Mucosa of rectum (tissue), 2 donors: Measurements from ENCODE around the gene STX3.

Experiments
- H3K27ac ChIP-seq, 2 donors: one replicate each; pipeline ENCODE4 v1.7.0; 2013; ENCODE audit warnings: inconsistent platforms in 2 of 2, low read depth in 2 of 2, low read length in 2 of 2
- H3K27me3 ChIP-seq, 2 donors: one replicate each; pipeline ENCODE4 v1.7.0; 2013; ENCODE audit warnings: low read length in 2 of 2; ENCODE audit not compliant: control insufficient read depth in 2 of 2, insufficient read depth in 2 of 2
- H3K36me3 ChIP-seq, 2 donors: one replicate each; pipeline ENCODE4 v1.7.0; 2013; ENCODE audit warnings: low read length in 2 of 2; ENCODE audit not compliant: control insufficient read depth in 2 of 2, insufficient read depth in 2 of 2
- H3K4me1 ChIP-seq, 2 donors: one replicate each; pipeline ENCODE4 v1.7.0; 2013; ENCODE audit warnings: low read length in 2 of 2, mild to moderate bottlenecking in 1 of 2; ENCODE audit not compliant: control insufficient read depth in 2 of 2, insufficient read depth in 2 of 2
- H3K4me3 ChIP-seq, 2 donors: one replicate each; pipeline ENCODE4 v1.7.0; 2013; ENCODE audit warnings: low read length in 2 of 2
- H3K9ac ChIP-seq, 2 donors: one replicate each; pipeline ENCODE4 v1.7.0; 2013; ENCODE audit warnings: low read length in 2 of 2, low read depth in 1 of 2, mild to moderate bottlenecking in 1 of 2
- H3K9me3 ChIP-seq, 2 donors: one replicate each; pipeline ENCODE4 v1.7.0; 2013; ENCODE audit warnings: low read length in 2 of 2; ENCODE audit not compliant: control insufficient read depth in 2 of 2
- donor health status: healthy.
- donor health status: Normal muscosa, but diverticular disease.

The STX3 gene

GRCh38 chr11:59754859-59755700 is at the start of gene STX3:
Gene STX3, plus strand, starts transcription at chr11:59755376. Its CDS starts 230 bp downstream, at chr11:59755606.
- peak within 1 kb of the TSS; percentile 91 to 95 for H3K27ac ChIP-seq
- peaks cover 14 to 27% of the 10 kb centered on the region in 2 donors for H3K4me1 ChIP-seq
- H3K9ac ChIP-seq = peak within 1 kb of the TSS; percentile 88 to 91
- no peaks in the 10 kb centered on the region for H3K27me3 ChIP-seq
- H3K36me3 ChIP-seq = no peaks in the 10 kb centered on the region
- H3K9me3 ChIP-seq = no peaks in the 10 kb centered on the region
- peak within 1 kb of the TSS; percentile 76 to 89 for H3K4me3 ChIP-seq

GRCh38 chr11:59706518-59707285 is 48.5 kb upstream of the STX3 start:
- Histone ChIP-seq H3K27me3 (no peaks in the 10 kb centered on the region), H3K9ac (no peak overlapping the region), H3K36me3 (no peaks in the 10 kb centered on the region), H3K4me3 (no peak overlapping the region), H3K9me3 (no peaks in the 10 kb centered on the region), H3K4me1 (peaks cover 0 to 4% of the 10 kb centered on the region in 2 donors), H3K27ac (no peak overlapping the region)

GRCh38 chr11:59707371-59707770 is 47.8 kb upstream of the STX3 start:
- Histone ChIP-seq H3K9me3 (no peaks in the 10 kb centered on the region), H3K4me3 (no peak overlapping the region), H3K27ac (no peak overlapping the region), H3K36me3 (no peaks in the 10 kb centered on the region), H3K4me1 (peaks cover 0 to 4% of the 10 kb centered on the region in 2 donors), H3K27me3 (no peaks in the 10 kb centered on the region), H3K9ac (no peak overlapping the region)

DNA sequence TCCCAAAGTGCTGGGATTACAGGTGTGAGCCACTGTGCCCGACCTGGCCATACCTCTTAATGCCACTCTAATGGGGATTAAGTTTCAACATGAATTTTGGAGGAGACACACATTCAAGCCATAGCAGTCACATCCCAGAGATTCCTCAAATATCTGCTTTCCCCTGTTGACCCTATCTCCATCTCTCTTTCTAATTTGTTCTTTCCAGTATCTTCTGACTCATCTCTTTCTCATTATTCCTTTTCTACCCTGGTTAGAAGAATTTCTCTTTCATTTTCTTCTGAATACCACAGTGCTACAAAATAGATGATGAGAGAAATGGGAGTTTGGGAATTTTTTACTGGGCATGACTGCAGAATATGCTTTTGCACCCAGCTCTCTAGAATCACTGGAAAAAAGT is 46.6 kb upstream of the STX3 start:
- H3K36me3 ChIP-seq = no peaks in the 10 kb centered on the region
- no peaks in the 10 kb centered on the region for H3K9me3 ChIP-seq
- no peaks in the 10 kb centered on the region for H3K27me3 ChIP-seq
- H3K4me1 ChIP-seq = peaks cover 0 to 4% of the 10 kb centered on the region in 2 donors
- H3K27ac ChIP-seq = no peak overlapping the region
- H3K9ac ChIP-seq = no peak overlapping the region
- H3K4me3 ChIP-seq = no peak overlapping the region

DNA sequence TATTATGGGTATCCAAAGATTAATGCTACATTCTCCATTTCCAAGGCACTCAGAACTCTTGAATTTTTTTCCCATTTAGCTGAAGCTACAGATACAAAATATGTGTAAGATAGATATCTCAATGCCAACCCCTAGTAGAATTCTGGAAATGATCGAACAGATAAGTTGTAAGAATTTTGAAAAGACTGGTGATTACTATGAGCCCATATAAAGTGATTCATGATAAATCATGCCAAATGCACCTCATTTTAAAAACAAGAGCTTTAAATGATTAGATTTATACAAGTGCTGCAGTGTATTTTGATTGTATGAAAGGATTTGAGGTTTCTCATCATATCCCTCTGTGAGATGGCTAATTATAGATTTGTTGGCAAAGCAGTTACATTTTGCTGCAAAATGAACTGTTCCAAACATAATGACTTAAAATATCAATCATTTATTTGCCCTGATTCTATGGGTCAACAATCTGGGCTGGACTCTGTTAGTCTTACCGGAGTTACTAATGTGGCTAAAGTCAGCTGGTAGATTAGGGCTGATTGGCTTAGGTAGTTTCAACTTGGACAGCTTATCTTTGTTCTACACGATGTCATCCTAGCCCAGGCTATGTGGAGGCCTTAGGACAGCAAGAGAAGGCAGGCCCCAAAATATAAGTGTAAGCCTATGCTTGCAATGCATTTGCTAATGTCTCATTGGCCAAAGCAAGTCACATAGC is 44.9 kb upstream of the STX3 start:
- H3K9me3 ChIP-seq = no peaks in the 10 kb centered on the region
- H3K36me3 ChIP-seq = no peaks in the 10 kb centered on the region
- H3K27ac ChIP-seq = no peak overlapping the region
- no peak overlapping the region for H3K4me3 ChIP-seq
- no peaks in the 10 kb centered on the region for H3K27me3 ChIP-seq
- peaks cover 0 to 4% of the 10 kb centered on the region in 2 donors for H3K4me1 ChIP-seq
- no peak overlapping the region for H3K9ac ChIP-seq

DNA sequence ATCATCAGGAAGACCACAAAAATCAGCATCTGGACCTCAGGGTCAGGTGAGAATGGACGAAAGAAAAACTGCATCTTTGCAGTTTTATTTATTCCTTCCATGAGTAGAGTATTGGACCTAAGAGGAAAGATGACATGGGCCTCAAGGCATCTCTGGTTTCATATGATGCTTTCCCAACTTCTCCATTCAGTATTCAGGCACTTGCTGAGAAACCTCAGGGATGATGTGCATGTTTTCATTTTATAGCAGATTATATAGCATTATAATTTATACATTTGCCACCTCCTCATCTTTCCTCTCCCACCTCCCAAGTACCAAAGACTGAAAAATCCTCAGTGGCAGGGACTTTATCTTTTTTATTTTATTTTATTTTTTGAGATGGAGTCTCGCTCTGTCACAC is 41.4 kb upstream of the STX3 start, which contains the start of gene OR10V1:
Gene OR10V1, minus strand, starts transcription at position 101 of the 400 bp plus-strand sequence. Its CDS starts 0 bp downstream, at position 101.
- no peaks in the 10 kb centered on the region for H3K9me3 ChIP-seq
- H3K4me3 ChIP-seq = no peak within 1 kb of the TSS
- no peaks in the 10 kb centered on the region for H3K36me3 ChIP-seq
- no peaks in the 10 kb centered on the region for H3K4me1 ChIP-seq
- no peak within 1 kb of the TSS for H3K9ac ChIP-seq
- no peak within 1 kb of the TSS for H3K27ac ChIP-seq
- H3K27me3 ChIP-seq = no peaks in the 10 kb centered on the region

DNA sequence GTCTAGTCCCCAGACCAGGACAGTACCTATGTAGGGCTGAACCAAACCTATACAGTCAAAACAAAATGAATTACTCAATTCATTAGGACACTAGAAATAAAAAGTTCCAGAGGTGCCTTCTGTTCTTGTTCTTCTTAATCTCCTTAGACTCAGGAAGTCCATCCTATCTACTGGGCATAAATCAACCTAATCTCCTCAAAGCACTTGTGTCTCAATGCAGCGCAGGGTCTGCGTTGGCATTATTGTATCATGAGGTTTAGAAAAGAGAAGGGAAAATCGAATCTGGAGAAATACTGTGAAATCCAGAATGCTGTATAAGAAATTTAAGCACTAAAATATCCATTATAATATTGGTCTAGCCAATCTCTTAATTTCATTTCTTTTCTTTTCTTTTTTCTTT is 39.1 kb upstream of the STX3 start:
- Histone ChIP-seq H3K4me3 (no peak overlapping the region), H3K9me3 (no peaks in the 10 kb centered on the region), H3K4me1 (no peaks in the 10 kb centered on the region)

GRCh38 chr11:59719556-59719955 is 35.6 kb upstream of the STX3 start:
- Histone ChIP-seq H3K9me3 (no peaks in the 10 kb centered on the region), H3K36me3 (no peaks in the 10 kb centered on the region), H3K4me1 (no peaks in the 10 kb centered on the region), H3K27ac (no peak overlapping the region), H3K4me3 (no peak overlapping the region), H3K27me3 (no peaks in the 10 kb centered on the region), H3K9ac (no peak overlapping the region)

More for the DNA sequence above, 39.1 kb upstream of the STX3 start:
- no peaks in the 10 kb centered on the region for H3K27me3 ChIP-seq
- no peak overlapping the region for H3K9ac ChIP-seq
- no peak overlapping the region for H3K27ac ChIP-seq
- H3K36me3 ChIP-seq = no peaks in the 10 kb centered on the region

DNA sequence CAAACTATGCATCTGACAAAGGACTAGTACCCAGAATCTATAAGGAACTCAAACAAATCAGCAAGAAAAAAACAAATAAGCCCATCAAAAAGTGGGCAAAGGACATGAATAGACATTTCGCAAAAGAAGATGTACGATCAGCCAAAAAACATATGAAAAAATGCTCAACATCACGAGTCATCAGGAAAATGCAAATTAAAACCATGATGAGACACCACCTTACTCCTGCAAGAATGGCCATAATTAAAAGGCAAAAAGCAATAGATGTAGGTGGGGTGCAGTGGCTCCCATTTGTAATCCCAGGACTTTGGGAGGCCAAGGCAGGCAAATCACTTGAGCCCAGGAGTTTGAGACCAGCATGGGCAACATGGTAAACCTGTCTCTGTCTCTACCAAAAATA is 31.1 kb upstream of the STX3 start:
- no peak overlapping the region for H3K27ac ChIP-seq
- no peak overlapping the region for H3K9ac ChIP-seq
- no peaks in the 10 kb centered on the region for H3K27me3 ChIP-seq
- no peaks in the 10 kb centered on the region for H3K4me1 ChIP-seq
- H3K36me3 ChIP-seq = no peaks in the 10 kb centered on the region
- no peaks in the 10 kb centered on the region for H3K9me3 ChIP-seq
- H3K4me3 ChIP-seq = no peak overlapping the region

DNA sequence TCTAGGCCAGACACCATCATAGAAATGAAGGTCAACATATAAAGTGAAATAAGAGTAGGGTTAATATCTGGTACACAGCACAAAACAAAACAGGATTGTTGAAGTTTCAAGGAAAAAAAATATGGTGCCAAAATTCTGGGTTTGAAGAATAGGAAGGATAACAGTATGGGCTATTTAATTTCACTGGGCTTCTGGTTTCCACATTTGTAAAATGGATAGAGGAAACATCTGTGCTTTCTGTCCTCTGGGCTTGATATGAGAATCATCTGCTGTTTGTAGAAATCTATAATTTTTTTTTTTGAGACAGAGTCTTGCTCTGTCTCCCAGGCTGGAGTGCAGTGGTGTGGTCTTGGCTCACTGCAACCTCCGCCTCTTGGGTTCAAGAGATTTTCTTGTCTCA is 27.8 kb upstream of the STX3 start:
- H3K9ac ChIP-seq = no peak overlapping the region

More for the DNA sequence above, 27.8 kb upstream of the STX3 start:
- H3K4me3 ChIP-seq = no peak overlapping the region
- H3K4me1 ChIP-seq = no peaks in the 10 kb centered on the region
- no peaks in the 10 kb centered on the region for H3K9me3 ChIP-seq
- no peaks in the 10 kb centered on the region for H3K36me3 ChIP-seq
- H3K27me3 ChIP-seq = no peaks in the 10 kb centered on the region
- no peak overlapping the region for H3K27ac ChIP-seq
